GM23338 (cell line): ENCODE data around the gene MRPS12. TPM values are rescaled to one million over a fixed set of nuclear protein-coding genes. Genes with fewer than 3 reads are reported as not detected.

Experiments
- ATAC-seq: fragments of 200-7000 bp; cut with Tn5 transposase; 3 replicates; pipeline ENCODE4 v1.9.1; 2020
- DNase-seq: peaks from one replicate; pipeline ENCODE4 v3.0.0-alpha.2; 2015; ENCODE audit warnings: low spot score
- H2AFZ ChIP-seq: fragments of 200-600 bp; sonication (generic); 2 replicates; pipeline ENCODE4 v1.8.0; 2016; ENCODE audit warnings: antibody characterized with exemption, mild to moderate bottlenecking, moderate library complexity
- H3F3A ChIP-seq: fragments of 200-600 bp; sonication (generic); replicated peaks from 2 replicates; pipeline ENCODE4 v1.8.0; 2017; ENCODE audit warnings: antibody characterized with exemption, mixed run types, low read depth
- H3K27ac ChIP-seq: fragments of 200-600 bp; sonication (generic); 2 replicates; pipeline ENCODE4 v1.6.1; 2016; ENCODE audit warnings: low read depth
- H3K27me3 ChIP-seq: fragments of 200-600 bp; sonication (generic); 2 replicates; pipeline ENCODE4 v1.8.0; 2016; ENCODE audit warnings: mild to moderate bottlenecking, mixed run types, moderate library complexity; ENCODE audit not compliant: insufficient read depth
- H3K36me3 ChIP-seq: fragments of 200-600 bp; sonication (generic); 2 replicates; pipeline ENCODE4 v1.8.0; 2016; ENCODE audit warnings: mild to moderate bottlenecking; ENCODE audit not compliant: insufficient read depth
- H3K4me1 ChIP-seq: fragments of 200-600 bp; sonication (generic); 2 replicates; pipeline ENCODE4 v1.8.0; 2016; ENCODE audit warnings: mild to moderate bottlenecking, moderate library complexity; ENCODE audit not compliant: insufficient read depth
- H3K4me2 ChIP-seq: fragments of 200-600 bp; sonication (generic); 2 replicates; pipeline ENCODE4 v1.7.1; 2017; ENCODE audit warnings: mixed run types
- H3K4me3 ChIP-seq: fragments of 200-600 bp; sonication (generic); 2 replicates; pipeline ENCODE4 v1.6.1; 2016; ENCODE audit warnings: mixed run types
- H3K79me2 ChIP-seq: fragments of 200-600 bp; sonication (generic); replicated peaks from 2 replicates; pipeline ENCODE4 v1.8.0; 2017; ENCODE audit warnings: mild to moderate bottlenecking; ENCODE audit not compliant: insufficient read depth
- H3K9me2 ChIP-seq: fragments of 200-600 bp; sonication (generic); 2 replicates; pipeline ENCODE4 v1.8.0; 2017; ENCODE audit not compliant: insufficient read depth
- H4K20me1 ChIP-seq: fragments of 200-600 bp; sonication (generic); replicated peaks from 2 replicates; pipeline ENCODE4 v1.8.0; 2017; ENCODE audit warnings: mild to moderate bottlenecking; ENCODE audit not compliant: insufficient read depth
- H3K27ac Mint-ChIP-seq: 2 replicates; pipeline ENCODE4 v1.8.0; 2020; ENCODE audit warnings: inconsistent platforms, mild to moderate bottlenecking, moderate library complexity, mixed read lengths
- H3K27me3 Mint-ChIP-seq: 3 replicates; pipeline ENCODE4 v1.8.0; 2022; ENCODE audit warnings: low read depth, mild to moderate bottlenecking, moderate library complexity, mixed read lengths, inconsistent platforms; ENCODE audit not compliant: insufficient read depth, poor library complexity
- H3K36me3 Mint-ChIP-seq: 3 replicates; pipeline ENCODE4 v1.8.0; 2021; ENCODE audit warnings: low read depth, mild to moderate bottlenecking, inconsistent platforms, moderate library complexity, mixed read lengths
- H3K4me1 Mint-ChIP-seq: 3 replicates; pipeline ENCODE4 v1.8.0; 2020; ENCODE audit warnings: mild to moderate bottlenecking, inconsistent platforms, mixed read lengths
- H3K4me3 Mint-ChIP-seq: 3 replicates; pipeline ENCODE4 v1.8.0; 2021; ENCODE audit warnings: moderate library complexity, mild to moderate bottlenecking, inconsistent platforms, mixed read lengths
- H3K9me3 Mint-ChIP-seq: 3 replicates; pipeline ENCODE4 v1.8.0; 2020; ENCODE audit warnings: moderate library complexity, mild to moderate bottlenecking, inconsistent platforms, mixed read lengths
- EZH2phosphoT487 ChIP-seq: fragments of 200-600 bp; sonication (generic); IDR thresholded peaks from one replicate; pipeline ENCODE4 v1.8.1; 2018; ENCODE audit warnings: antibody characterized with exemption; ENCODE audit not compliant: unreplicated experiment
- JUNB ChIP-seq: IDR thresholded peaks from one replicate; pipeline ENCODE4 v1.6.1; 2016; ENCODE audit warnings: antibody characterized with exemption; ENCODE audit not compliant: unreplicated experiment
- NANOG ChIP-seq: IDR thresholded peaks from 2 replicates; pipeline ENCODE4 v1.6.1; 2016; ENCODE audit warnings: antibody characterized with exemption, borderline replicate concordance
- STAT1 ChIP-seq: IDR thresholded peaks from one replicate; pipeline ENCODE4 v1.6.1; 2016; ENCODE audit warnings: antibody characterized with exemption; ENCODE audit not compliant: unreplicated experiment
- ZNF114 ChIP-seq: fragments of 250-450 bp; sonication (Bioruptor Pico); IDR thresholded peaks from 2 replicates; pipeline ENCODE4 v1.5.0; 2020; ENCODE audit warnings: mild to moderate bottlenecking, moderate library complexity
- polyA plus RNA-seq: library from polyadenylated mRNA; unstranded; fragments of >200 nt; fragmentation: Nextera tagmentation; extraction: Ambion mirVana; gene quantifications from 2 replicates; pipeline ENCODE4 v1.2.1, GENCODE V29; 2016
- total RNA-seq: library from RNA; depleted of rRNA; stranded (reverse); fragments of >200 nt; shearing (Covaris generic); gene quantifications from 2 replicates; pipeline ENCODE4 v1.2.3, GENCODE V29; 2014
- TF ChIP-seq, protein P1 (sequence below), 2 experiments: fragments of 200-600 bp in 1 of 2; sonication (generic) in 1 of 2; conservative IDR thresholded peaks; 2 replicates each; pipeline versions ENCODE4 v1.5.1 to v1.6.1; 2016 to 2017; ENCODE audit warnings: antibody characterized with exemption in 2 of 2, low read depth in 2 of 2, mild to moderate bottlenecking in 2 of 2, moderate library complexity in 1 of 2
- TF ChIP-seq, protein P2 (sequence below): IDR thresholded peaks from one replicate; pipeline ENCODE4 v1.6.1; 2018; ENCODE audit warnings: antibody characterized with exemption; ENCODE audit not compliant: unreplicated experiment
- TF ChIP-seq, protein P3 (sequence below): fragments of 250-450 bp; sonication (Bioruptor Pico); IDR thresholded peaks from 2 replicates; pipeline ENCODE4 v1.5.0; 2020; ENCODE audit warnings: mild to moderate bottlenecking, moderate library complexity

MRPS12 gene
- total and polyA plus RNA-seq, 2 experiments from 2014 or later = 74.1 to 86.3 TPM

DNA sequence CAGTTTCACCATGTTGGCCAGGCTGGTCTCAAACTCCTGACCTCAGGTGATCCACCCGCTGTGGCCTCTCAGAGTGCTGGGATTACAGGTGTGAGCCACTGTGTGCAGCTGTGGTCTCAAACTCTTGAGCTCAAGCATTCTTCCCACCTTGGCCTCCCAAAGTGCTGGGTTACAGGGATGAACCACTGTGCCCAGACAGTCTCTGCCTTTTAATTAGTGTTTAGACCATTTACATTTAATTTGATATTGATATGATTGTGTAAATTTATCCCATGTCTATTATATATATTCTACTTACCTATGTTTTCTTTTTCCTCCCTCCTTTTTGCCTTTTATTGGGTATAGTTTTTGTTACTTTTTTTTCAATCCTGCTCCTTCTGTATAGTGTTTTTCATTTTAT, 29.1 kb upstream of the MRPS12 start:
- no peak overlapping the region for H2AFZ ChIP-seq
- Mint-ChIP-seq H3K27me3 (peaks cover 13% of the 10 kb centered on the region), H3K9me3 (peaks cover 3% of the 10 kb centered on the region; the same call in 1 of the 3 replicates), H3K27ac (no peak overlapping the region; the same call in 1 of the 2 replicates), H3K4me3 (peak overlapping the region; percentile 51; the same call in 1 of the 3 replicates), H3K36me3 (peaks cover 9% of the 10 kb centered on the region), H3K4me1 (peaks cover 9% of the 10 kb centered on the region)
- peaks cover 11% of the 10 kb centered on the region for H3K27me3 ChIP-seq
- H3K36me3 ChIP-seq = no peaks in the 10 kb centered on the region; the same call in 1 of the 2 replicates
- peaks cover 23% of the 10 kb centered on the region for H3K79me2 ChIP-seq
- H3K27ac ChIP-seq = no peak overlapping the region
- DNase-seq = no peak
- TF ChIP-seq, protein P1, sequence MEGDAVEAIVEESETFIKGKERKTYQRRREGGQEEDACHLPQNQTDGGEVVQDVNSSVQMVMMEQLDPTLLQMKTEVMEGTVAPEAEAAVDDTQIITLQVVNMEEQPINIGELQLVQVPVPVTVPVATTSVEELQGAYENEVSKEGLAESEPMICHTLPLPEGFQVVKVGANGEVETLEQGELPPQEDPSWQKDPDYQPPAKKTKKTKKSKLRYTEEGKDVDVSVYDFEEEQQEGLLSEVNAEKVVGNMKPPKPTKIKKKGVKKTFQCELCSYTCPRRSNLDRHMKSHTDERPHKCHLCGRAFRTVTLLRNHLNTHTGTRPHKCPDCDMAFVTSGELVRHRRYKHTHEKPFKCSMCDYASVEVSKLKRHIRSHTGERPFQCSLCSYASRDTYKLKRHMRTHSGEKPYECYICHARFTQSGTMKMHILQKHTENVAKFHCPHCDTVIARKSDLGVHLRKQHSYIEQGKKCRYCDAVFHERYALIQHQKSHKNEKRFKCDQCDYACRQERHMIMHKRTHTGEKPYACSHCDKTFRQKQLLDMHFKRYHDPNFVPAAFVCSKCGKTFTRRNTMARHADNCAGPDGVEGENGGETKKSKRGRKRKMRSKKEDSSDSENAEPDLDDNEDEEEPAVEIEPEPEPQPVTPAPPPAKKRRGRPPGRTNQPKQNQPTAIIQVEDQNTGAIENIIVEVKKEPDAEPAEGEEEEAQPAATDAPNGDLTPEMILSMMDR (conservative IDR thresholded peaks at IDR 0.05; ENCODE audit: low read depth in 2 of 2) = no peak
- TF ChIP-seq STAT1 = no peak
- TF ChIP-seq NANOG = no peak
- no peak for TF ChIP-seq EZH2phosphoT487
- TF ChIP-seq JUNB = no peak
- TF ChIP-seq ZNF114 (CRISPR knock-in tag) = no peak
- peaks cover 14% of the 10 kb centered on the region for H3K4me1 ChIP-seq
- H3K4me2 ChIP-seq = no peak overlapping the region
- H3K9me2 ChIP-seq = no peaks in the 10 kb centered on the region
- no peak overlapping the region for H3K4me3 ChIP-seq
- H3F3A ChIP-seq = no peaks in the 10 kb centered on the region
- ATAC-seq = no peak
- H4K20me1 ChIP-seq = no peaks in the 10 kb centered on the region

DNA sequence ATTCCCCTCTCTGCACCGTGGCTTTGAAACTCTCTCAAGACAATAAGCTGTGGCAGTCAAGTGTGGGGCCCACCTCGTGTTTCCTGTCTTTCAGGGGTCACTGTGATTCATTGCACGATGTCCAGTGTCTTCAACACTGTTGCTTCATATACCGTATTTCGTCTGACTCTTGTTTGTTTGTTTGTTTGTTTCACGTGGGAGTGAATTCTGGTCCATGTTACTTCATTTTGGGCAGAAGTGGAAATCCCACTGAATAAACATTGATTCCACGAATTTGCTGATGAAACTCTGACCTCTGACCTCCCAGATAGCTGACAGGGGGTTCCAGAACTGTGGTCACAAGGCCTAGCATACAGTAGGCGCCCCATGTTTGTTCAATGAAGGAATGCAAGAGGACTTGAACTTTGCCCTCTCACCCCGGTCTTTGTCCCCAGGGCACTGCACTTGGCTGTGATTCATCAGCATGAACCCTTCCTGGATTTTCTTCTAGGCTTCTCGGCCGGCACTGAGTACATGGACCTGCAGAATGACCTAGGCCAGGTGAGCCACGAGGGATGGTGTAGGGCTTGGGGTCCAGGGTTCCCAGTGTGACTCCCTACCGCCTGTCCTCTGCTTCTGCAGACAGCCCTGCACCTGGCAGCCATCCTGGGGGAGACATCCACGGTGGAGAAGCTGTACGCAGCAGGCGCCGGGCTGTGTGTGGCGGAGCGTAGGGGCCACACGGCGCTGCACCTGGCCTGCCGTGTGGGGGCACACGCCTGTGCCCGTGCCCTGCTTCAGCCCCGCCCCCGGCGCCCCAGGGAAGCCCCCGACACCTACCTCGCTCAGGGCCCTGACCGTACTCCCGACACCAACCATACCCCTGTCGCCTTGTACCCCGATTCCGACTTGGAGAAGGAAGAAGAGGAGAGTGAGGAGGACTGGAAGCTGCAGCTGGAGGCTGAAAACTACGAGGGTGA, 25.9 kb upstream of the MRPS12 start:
- H3K27me3 Mint-ChIP-seq = no peaks in the 10 kb centered on the region
- H3K9me2 ChIP-seq = no peaks in the 10 kb centered on the region
- no peak overlapping the region for H2AFZ ChIP-seq
- DNase-seq = no peak
- peaks cover 27% of the 10 kb centered on the region for H3K36me3 Mint-ChIP-seq
- peaks cover 3% of the 10 kb centered on the region; the same call in 1 of the 3 replicates for H3K9me3 Mint-ChIP-seq
- H4K20me1 ChIP-seq = no peaks in the 10 kb centered on the region
- H3F3A ChIP-seq = no peaks in the 10 kb centered on the region
- no peak for ATAC-seq
- H3K27me3 ChIP-seq = no peaks in the 10 kb centered on the region
- peaks cover 10% of the 10 kb centered on the region for H3K4me1 Mint-ChIP-seq
- H3K27ac Mint-ChIP-seq = no peak overlapping the region
- peaks cover 11% of the 10 kb centered on the region for H3K4me1 ChIP-seq
- H3K4me3 Mint-ChIP-seq = no peak overlapping the region
- no peak overlapping the region for H3K4me2 ChIP-seq
- no peak overlapping the region for H3K27ac ChIP-seq
- peaks cover 23% of the 10 kb centered on the region for H3K79me2 ChIP-seq
- H3K36me3 ChIP-seq = no peaks in the 10 kb centered on the region; the same call in 1 of the 2 replicates
- H3K4me3 ChIP-seq = no peak overlapping the region
- no peak for TF ChIP-seq NANOG
- no peak for TF ChIP-seq EZH2phosphoT487
- TF ChIP-seq, protein P2, sequence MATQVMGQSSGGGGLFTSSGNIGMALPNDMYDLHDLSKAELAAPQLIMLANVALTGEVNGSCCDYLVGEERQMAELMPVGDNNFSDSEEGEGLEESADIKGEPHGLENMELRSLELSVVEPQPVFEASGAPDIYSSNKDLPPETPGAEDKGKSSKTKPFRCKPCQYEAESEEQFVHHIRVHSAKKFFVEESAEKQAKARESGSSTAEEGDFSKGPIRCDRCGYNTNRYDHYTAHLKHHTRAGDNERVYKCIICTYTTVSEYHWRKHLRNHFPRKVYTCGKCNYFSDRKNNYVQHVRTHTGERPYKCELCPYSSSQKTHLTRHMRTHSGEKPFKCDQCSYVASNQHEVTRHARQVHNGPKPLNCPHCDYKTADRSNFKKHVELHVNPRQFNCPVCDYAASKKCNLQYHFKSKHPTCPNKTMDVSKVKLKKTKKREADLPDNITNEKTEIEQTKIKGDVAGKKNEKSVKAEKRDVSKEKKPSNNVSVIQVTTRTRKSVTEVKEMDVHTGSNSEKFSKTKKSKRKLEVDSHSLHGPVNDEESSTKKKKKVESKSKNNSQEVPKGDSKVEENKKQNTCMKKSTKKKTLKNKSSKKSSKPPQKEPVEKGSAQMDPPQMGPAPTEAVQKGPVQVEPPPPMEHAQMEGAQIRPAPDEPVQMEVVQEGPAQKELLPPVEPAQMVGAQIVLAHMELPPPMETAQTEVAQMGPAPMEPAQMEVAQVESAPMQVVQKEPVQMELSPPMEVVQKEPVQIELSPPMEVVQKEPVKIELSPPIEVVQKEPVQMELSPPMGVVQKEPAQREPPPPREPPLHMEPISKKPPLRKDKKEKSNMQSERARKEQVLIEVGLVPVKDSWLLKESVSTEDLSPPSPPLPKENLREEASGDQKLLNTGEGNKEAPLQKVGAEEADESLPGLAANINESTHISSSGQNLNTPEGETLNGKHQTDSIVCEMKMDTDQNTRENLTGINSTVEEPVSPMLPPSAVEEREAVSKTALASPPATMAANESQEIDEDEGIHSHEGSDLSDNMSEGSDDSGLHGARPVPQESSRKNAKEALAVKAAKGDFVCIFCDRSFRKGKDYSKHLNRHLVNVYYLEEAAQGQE = no peak
- TF ChIP-seq, protein P3, sequence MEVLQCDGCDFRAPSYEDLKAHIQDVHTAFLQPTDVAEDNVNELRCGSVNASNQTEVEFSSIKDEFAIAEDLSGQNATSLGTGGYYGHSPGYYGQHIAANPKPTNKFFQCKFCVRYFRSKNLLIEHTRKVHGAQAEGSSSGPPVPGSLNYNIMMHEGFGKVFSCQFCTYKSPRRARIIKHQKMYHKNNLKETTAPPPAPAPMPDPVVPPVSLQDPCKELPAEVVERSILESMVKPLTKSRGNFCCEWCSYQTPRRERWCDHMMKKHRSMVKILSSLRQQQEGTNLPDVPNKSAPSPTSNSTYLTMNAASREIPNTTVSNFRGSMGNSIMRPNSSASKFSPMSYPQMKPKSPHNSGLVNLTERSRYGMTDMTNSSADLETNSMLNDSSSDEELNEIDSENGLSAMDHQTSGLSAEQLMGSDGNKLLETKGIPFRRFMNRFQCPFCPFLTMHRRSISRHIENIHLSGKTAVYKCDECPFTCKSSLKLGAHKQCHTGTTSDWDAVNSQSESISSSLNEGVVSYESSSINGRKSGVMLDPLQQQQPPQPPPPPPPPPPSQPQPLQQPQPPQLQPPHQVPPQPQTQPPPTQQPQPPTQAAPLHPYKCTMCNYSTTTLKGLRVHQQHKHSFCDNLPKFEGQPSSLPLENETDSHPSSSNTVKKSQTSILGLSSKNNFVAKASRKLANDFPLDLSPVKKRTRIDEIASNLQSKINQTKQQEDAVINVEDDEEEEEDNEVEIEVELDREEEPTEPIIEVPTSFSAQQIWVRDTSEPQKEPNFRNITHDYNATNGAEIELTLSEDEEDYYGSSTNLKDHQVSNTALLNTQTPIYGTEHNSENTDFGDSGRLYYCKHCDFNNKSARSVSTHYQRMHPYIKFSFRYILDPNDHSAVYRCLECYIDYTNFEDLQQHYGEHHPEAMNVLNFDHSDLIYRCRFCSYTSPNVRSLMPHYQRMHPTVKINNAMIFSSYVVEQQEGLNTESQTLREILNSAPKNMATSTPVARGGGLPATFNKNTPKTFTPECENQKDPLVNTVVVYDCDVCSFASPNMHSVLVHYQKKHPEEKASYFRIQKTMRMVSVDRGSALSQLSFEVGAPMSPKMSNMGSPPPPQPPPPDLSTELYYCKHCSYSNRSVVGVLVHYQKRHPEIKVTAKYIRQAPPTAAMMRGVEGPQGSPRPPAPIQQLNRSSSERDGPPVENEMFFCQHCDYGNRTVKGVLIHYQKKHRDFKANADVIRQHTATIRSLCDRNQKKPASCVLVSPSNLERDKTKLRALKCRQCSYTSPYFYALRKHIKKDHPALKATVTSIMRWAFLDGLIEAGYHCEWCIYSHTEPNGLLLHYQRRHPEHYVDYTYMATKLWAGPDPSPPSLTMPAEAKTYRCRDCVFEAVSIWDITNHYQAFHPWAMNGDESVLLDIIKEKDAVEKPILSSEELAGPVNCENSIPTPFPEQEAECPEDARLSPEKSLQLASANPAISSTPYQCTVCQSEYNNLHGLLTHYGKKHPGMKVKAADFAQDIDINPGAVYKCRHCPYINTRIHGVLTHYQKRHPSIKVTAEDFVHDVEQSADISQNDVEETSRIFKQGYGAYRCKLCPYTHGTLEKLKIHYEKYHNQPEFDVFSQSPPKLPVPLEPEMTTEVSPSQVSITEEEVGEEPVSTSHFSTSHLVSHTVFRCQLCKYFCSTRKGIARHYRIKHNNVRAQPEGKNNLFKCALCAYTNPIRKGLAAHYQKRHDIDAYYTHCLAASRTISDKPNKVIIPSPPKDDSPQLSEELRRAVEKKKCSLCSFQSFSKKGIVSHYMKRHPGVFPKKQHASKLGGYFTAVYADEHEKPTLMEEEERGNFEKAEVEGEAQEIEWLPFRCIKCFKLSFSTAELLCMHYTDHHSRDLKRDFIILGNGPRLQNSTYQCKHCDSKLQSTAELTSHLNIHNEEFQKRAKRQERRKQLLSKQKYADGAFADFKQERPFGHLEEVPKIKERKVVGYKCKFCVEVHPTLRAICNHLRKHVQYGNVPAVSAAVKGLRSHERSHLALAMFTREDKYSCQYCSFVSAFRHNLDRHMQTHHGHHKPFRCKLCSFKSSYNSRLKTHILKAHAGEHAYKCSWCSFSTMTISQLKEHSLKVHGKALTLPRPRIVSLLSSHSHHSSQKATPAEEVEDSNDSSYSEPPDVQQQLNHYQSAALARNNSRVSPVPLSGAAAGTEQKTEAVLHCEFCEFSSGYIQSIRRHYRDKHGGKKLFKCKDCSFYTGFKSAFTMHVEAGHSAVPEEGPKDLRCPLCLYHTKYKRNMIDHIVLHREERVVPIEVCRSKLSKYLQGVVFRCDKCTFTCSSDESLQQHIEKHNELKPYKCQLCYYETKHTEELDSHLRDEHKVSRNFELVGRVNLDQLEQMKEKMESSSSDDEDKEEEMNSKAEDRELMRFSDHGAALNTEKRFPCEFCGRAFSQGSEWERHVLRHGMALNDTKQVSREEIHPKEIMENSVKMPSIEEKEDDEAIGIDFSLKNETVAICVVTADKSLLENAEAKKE (CRISPR knock-in tag) = no peak
